H9 (cell line): ENCODE data around the gene ALG12. TPM values are rescaled to one million over a fixed set of nuclear protein-coding genes. Genes with fewer than 3 reads are reported as not detected.
A peak's percentile ranks its signal among the peaks of the same experiment; 100 is the strongest.

Experiments
- DNase-seq: peaks from one replicate; pipeline ENCODE4 v3.0.0-alpha.2; 2017
- H2AFZ ChIP-seq: one replicate; pipeline ENCODE4 v1.6.1; 2013; ENCODE audit warnings: mild to moderate bottlenecking, low read length, control low read depth, moderate library complexity
- H2AK5ac ChIP-seq: 2 replicates; pipeline ENCODE4 v1.6.1; 2013; ENCODE audit warnings: low read length, control low read depth, mixed read lengths; ENCODE audit not compliant: insufficient read length
- H2BK120ac ChIP-seq: one replicate; pipeline ENCODE4 v1.6.1; 2013; ENCODE audit warnings: low read depth, mild to moderate bottlenecking, low read length, control low read depth, inconsistent platforms; ENCODE audit not compliant: poor library complexity, severe bottlenecking
- H2BK12ac ChIP-seq: 2 replicates; pipeline ENCODE4 v1.6.1; 2013; ENCODE audit warnings: low read length, control low read depth, mixed read lengths, low read depth; ENCODE audit not compliant: insufficient read length
- H2BK15ac ChIP-seq: 2 replicates; pipeline ENCODE4 v1.6.1; 2013; ENCODE audit warnings: low read depth, low read length, control low read depth
- H2BK20ac ChIP-seq: one replicate; pipeline ENCODE4 v1.6.1; 2013; ENCODE audit warnings: low read depth, mild to moderate bottlenecking, low read length, control low read depth, inconsistent platforms; ENCODE audit not compliant: poor library complexity, severe bottlenecking
- H2BK5ac ChIP-seq: 2 replicates; pipeline ENCODE4 v1.6.1; 2013; ENCODE audit warnings: low read length, control low read depth, mixed read lengths; ENCODE audit not compliant: insufficient read length
- H3K14ac ChIP-seq: 2 replicates; pipeline ENCODE4 v1.6.1; 2013; ENCODE audit warnings: low read length, control low read depth; ENCODE audit not compliant: insufficient read depth
- H3K18ac ChIP-seq: 2 replicates; pipeline ENCODE4 v1.6.1; 2013; ENCODE audit warnings: low read depth, mild to moderate bottlenecking, mixed read lengths, low read length, control low read depth; ENCODE audit not compliant: insufficient read length
- H3K23ac ChIP-seq: 2 replicates; pipeline ENCODE4 v1.6.1; 2013; ENCODE audit warnings: low read length, control low read depth, mixed read lengths, low read depth; ENCODE audit not compliant: insufficient read length
- H3K23me2 ChIP-seq: 2 replicates; pipeline ENCODE4 v1.6.1; 2013; ENCODE audit warnings: low read depth, mild to moderate bottlenecking, mixed read lengths, low read length, control low read depth; ENCODE audit not compliant: insufficient read length, poor library complexity, severe bottlenecking
- H3K27ac ChIP-seq: 2 replicates; pipeline ENCODE4 v1.5.1; 2013; ENCODE audit warnings: low read length, control low read depth, mixed read lengths, low read depth; ENCODE audit not compliant: insufficient read length
- H3K27me3 ChIP-seq: 2 replicates; pipeline ENCODE4 v1.6.1; 2013; ENCODE audit warnings: low read length, control low read depth, inconsistent platforms; ENCODE audit not compliant: insufficient read depth
- H3K4ac ChIP-seq: 2 replicates; pipeline ENCODE4 v1.6.1; 2013; ENCODE audit warnings: low read depth, mild to moderate bottlenecking, control low read depth, inconsistent platforms, low read length, moderate library complexity
- H3K4me1 ChIP-seq: 2 replicates; pipeline ENCODE4 v1.6.1; 2013; ENCODE audit warnings: low read length, control low read depth, inconsistent platforms; ENCODE audit not compliant: insufficient read depth
- H3K4me2 ChIP-seq: 2 replicates; pipeline ENCODE4 v1.6.1; 2013; ENCODE audit warnings: low read length, control low read depth, mixed read lengths; ENCODE audit not compliant: insufficient read length, insufficient read depth
- H3K56ac ChIP-seq: 2 replicates; pipeline ENCODE4 v1.6.1; 2013; ENCODE audit warnings: low read depth, mild to moderate bottlenecking, mixed read lengths, low read length, control low read depth; ENCODE audit not compliant: insufficient read length
- H3K79me1 ChIP-seq: 2 replicates; pipeline ENCODE4 v1.6.1; 2013; ENCODE audit warnings: low read depth, mild to moderate bottlenecking, moderate library complexity, low read length, control low read depth, inconsistent platforms; ENCODE audit not compliant: insufficient read depth, poor library complexity, severe bottlenecking
- H3K79me2 ChIP-seq: 2 replicates; pipeline ENCODE4 v1.6.1; 2013; ENCODE audit warnings: low read length, control low read depth, inconsistent platforms; ENCODE audit not compliant: insufficient read depth
- H3K9ac ChIP-seq: 2 replicates; pipeline ENCODE4 v1.6.1; 2013; ENCODE audit warnings: low read length, control low read depth, mixed read lengths; ENCODE audit not compliant: insufficient read length; ENCODE audit errors: extremely low read depth
- H3K9me3 ChIP-seq: one replicate; pipeline ENCODE4 v1.6.1; 2013; ENCODE audit warnings: low read depth, low read length, inconsistent platforms; ENCODE audit not compliant: control insufficient read depth
- H3T11ph ChIP-seq: one replicate; pipeline ENCODE4 v1.6.1; 2013; ENCODE audit warnings: mild to moderate bottlenecking, low read length, control low read depth, inconsistent platforms
- H4K20me1 ChIP-seq: one replicate; pipeline ENCODE4 v1.6.1; 2013; ENCODE audit not compliant: control insufficient read depth, insufficient read length, insufficient read depth
- H4K5ac ChIP-seq: 2 replicates; pipeline ENCODE4 v1.6.1; 2013; ENCODE audit warnings: low read depth, mild to moderate bottlenecking, mixed read lengths, low read length, control low read depth; ENCODE audit not compliant: insufficient read length
- H4K8ac ChIP-seq: replicated peaks from 2 replicates; pipeline ENCODE4 v1.6.1; 2013; ENCODE audit warnings: low read length, control low read depth, mixed read lengths, low read depth; ENCODE audit not compliant: insufficient read length
- H4K91ac ChIP-seq: 2 replicates; pipeline ENCODE4 v1.6.1; 2013; ENCODE audit warnings: low read depth, mild to moderate bottlenecking, moderate library complexity, mixed read lengths, low read length, control low read depth; ENCODE audit not compliant: insufficient read length
- H3K27ac Mint-ChIP-seq, 3 experiments: 2 replicates in 2 of 3; 3 replicates in 1 of 3; pipeline ENCODE4 v1.8.0; 2020 to 2021; ENCODE audit warnings: mixed read lengths in 3 of 3, mild to moderate bottlenecking in 1 of 3, moderate library complexity in 1 of 3
- H3K27me3 Mint-ChIP-seq: 2 replicates; pipeline ENCODE4 v1.8.0; 2021; ENCODE audit warnings: low read depth, mild to moderate bottlenecking, moderate library complexity, mixed read lengths
- H3K36me3 Mint-ChIP-seq, 3 experiments: 2 replicates in 2 of 3; 3 replicates in 1 of 3; pipeline ENCODE4 v1.8.0; 2020 to 2021; ENCODE audit warnings: low read depth in 3 of 3, mixed read lengths in 3 of 3; ENCODE audit not compliant: insufficient read depth in 1 of 3
- H3K4me1 Mint-ChIP-seq, 2 experiments: 2 replicates each; pipeline ENCODE4 v1.8.0; 2020; ENCODE audit warnings: mixed read lengths in 2 of 2
- H3K4me3 Mint-ChIP-seq, 2 experiments: 2 replicates in 1 of 2; 3 replicates in 1 of 2; pipeline ENCODE4 v1.8.0; 2020 to 2021; ENCODE audit warnings: mild to moderate bottlenecking in 2 of 2, mixed read lengths in 2 of 2, moderate library complexity in 1 of 2
- H3K9me3 Mint-ChIP-seq, 2 experiments: 2 replicates in 1 of 2; 3 replicates in 1 of 2; pipeline ENCODE4 v1.8.0; 2020; ENCODE audit warnings: mild to moderate bottlenecking in 2 of 2, mixed read lengths in 2 of 2, moderate library complexity in 1 of 2
- WGBS: extraction: QIAGEN DNeasy Blood & Tissue Kit; methylation state at CpG from one replicate; pipeline ENCODE4 v1.1.7; 2013; ENCODE audit warnings: missing lambda C conversion rate, low lambda C conversion rate, mixed read lengths; ENCODE audit not compliant: insufficient read length; ENCODE audit errors: extremely low coverage; 5-methylcytosine and 5-hydroxymethylcytosine counted together
- total RNA-seq: library from RNA; stranded (reverse); gene quantifications from 2 replicates; pipeline ENCODE4 v1.2.1, GENCODE V29; 2021
- TF ChIP-seq, protein P1 (sequence below): fragments of 200-600 bp; sonication (generic); conservative IDR thresholded peaks from 3 replicates; pipeline ENCODE4 v1.8.0; 2021; ENCODE audit warnings: antibody characterized with exemption, mild to moderate bottlenecking

Gene ALG12
- total RNA-seq, 1 experiment from 2014 or later, result 19.2 TPM

DNA sequence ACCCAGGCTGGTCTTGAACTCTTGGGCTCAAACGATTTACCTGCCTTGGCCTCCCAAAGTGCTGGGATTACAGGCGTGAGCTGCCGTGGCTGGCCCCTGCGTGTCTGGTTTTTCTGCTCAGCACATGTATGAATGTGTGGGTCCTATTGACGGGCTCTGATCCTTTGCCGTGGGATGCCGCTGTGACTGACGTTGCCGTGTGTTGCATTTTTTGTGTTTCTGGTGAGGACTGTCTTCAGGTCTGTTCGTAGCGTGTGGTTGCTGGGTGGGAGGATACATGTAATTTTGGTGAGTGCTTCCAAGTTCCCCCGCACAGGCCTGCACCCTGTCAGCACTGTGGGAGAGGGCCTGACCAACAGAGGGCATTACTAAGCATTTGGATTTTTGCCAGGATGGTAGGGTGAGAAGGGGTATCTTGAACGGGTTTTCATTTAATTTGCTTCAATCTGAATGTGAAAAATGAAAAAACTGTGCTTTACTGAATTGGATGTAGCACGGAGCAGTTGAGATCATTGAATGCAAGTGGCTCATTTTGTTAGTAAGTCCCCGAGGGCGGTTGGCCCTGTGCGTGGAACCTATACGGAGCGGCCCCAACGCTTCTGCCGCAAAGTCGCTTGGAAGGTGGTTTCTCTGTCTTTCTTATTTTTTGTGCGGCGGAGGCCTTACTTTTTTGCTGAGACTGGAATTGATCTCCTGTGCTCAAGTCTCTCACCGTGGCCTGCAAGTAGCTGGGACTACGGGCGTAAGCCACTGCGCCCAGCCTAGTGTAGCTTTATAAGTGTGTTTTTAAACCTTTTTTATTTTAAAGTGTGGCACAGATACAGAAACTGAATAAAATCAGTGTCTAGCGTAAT is 56.4 kb downstream of the ALG12 start:
- Histone ChIP-seq H3K18ac (no peak overlapping the region), H3K23ac (no peak overlapping the region), H2AK5ac (no peak overlapping the region), H3K9me3 (no peaks in the 10 kb centered on the region), H3K4ac (no peak overlapping the region), H2BK120ac (no peak overlapping the region), H2BK5ac (no peak overlapping the region), H4K20me1 (no peaks in the 10 kb centered on the region), H4K91ac (no peak overlapping the region), H3K4me2 (no peak overlapping the region), H3K23me2 (peaks cover 3% of the 10 kb centered on the region), H2AFZ (no peak overlapping the region), H3K27me3 (no peaks in the 10 kb centered on the region), H2BK12ac (no peak overlapping the region), H4K5ac (no peak overlapping the region), H2BK15ac (no peak overlapping the region), H3K79me1 (peaks cover 12% of the 10 kb centered on the region), H3K56ac (no peak overlapping the region), H3K79me2 (peaks cover 31% of the 10 kb centered on the region; the same call in 1 of the 2 replicates), H3K27ac (no peak overlapping the region), H2BK20ac (no peak overlapping the region), H3K14ac (0 out of 2 replicates have a peak overlapping the region, but pooled peaks have one; percentile 84), H3K4me1 (no peaks in the 10 kb centered on the region), H3K9ac (no peak overlapping the region), H3T11ph (no peak overlapping the region), H4K8ac (no peak overlapping the region)
- no CpG with 5 or more reads among the region's 29 CpGs for WGBS
- peaks cover 13 to 22% (median 20%) of the 10 kb centered on the region in 3 experiments for H3K36me3 Mint-ChIP-seq
- H3K27me3 Mint-ChIP-seq, result no peaks in the 10 kb centered on the region
- TF ChIP-seq, protein P1, sequence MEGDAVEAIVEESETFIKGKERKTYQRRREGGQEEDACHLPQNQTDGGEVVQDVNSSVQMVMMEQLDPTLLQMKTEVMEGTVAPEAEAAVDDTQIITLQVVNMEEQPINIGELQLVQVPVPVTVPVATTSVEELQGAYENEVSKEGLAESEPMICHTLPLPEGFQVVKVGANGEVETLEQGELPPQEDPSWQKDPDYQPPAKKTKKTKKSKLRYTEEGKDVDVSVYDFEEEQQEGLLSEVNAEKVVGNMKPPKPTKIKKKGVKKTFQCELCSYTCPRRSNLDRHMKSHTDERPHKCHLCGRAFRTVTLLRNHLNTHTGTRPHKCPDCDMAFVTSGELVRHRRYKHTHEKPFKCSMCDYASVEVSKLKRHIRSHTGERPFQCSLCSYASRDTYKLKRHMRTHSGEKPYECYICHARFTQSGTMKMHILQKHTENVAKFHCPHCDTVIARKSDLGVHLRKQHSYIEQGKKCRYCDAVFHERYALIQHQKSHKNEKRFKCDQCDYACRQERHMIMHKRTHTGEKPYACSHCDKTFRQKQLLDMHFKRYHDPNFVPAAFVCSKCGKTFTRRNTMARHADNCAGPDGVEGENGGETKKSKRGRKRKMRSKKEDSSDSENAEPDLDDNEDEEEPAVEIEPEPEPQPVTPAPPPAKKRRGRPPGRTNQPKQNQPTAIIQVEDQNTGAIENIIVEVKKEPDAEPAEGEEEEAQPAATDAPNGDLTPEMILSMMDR, result 0 out of 3 replicates have a peak, but pooled peaks have one; percentile 17
- peaks cover 10 to 12% of the 10 kb centered on the region in 2 experiments for H3K4me1 Mint-ChIP-seq
- no peak for DNase-seq
- H3K27ac Mint-ChIP-seq, result peak overlapping the region in 2 of 3 experiments; percentile 30 to 45; a peak in 2 of 7 replicates
- peaks cover 18 to 19% of the 10 kb centered on the region in 2 experiments for H3K9me3 Mint-ChIP-seq
- no peak overlapping the region; a peak in 1 of 5 replicates for H3K4me3 Mint-ChIP-seq
